NCI-H69 (cell line): ENCODE measurements around the gene CAMTA1.
A peak's percentile ranks its signal among the peaks of the same experiment; 100 is the strongest.
"Not testable (repeated sequence)": the region's sequence is repeated elsewhere in the genome, so short reads cannot be mapped to it uniquely, and the experiment has no call there.

ENCODE experiments used
- DNase-seq: peaks from one replicate; lab custom pipeline; 2025; lab: John Stamatoyannopoulos, UW

The CAMTA1 gene

GRCh38 chr1:6907676-6908434 lies 122.6 kb downstream of the CAMTA1 start:
- DNase-seq, result no peak

- DNase-seq, result no peak
Observed at GRCh38 chr1:6909401-6909800, 124.1 kb downstream of the CAMTA1 start.

GRCh38 chr1:6909857-6910256 lies 124.6 kb downstream of the CAMTA1 start:
- peak; percentile 11 for DNase-seq

- peak; percentile 7 for DNase-seq
Observed at GRCh38 chr1:6911021-6911941, 126.0 kb downstream of the CAMTA1 start.

GRCh38 chr1:6911974-6912373 lies 126.7 kb downstream of the CAMTA1 start:
- DNase-seq, result no peak

- DNase-seq, result no peak
Observed at GRCh38 chr1:6912518-6912917, 127.3 kb downstream of the CAMTA1 start.

GRCh38 chr1:6913086-6913485 lies 127.8 kb downstream of the CAMTA1 start:
- no peak for DNase-seq

- DNase-seq, result no peak
Observed at GRCh38 chr1:6914706-6915105, 129.5 kb downstream of the CAMTA1 start.

- no peak for DNase-seq
Observed at GRCh38 chr1:6915999-6916565, 130.8 kb downstream of the CAMTA1 start.

- no peak for DNase-seq
Observed at GRCh38 chr1:6917067-6917466, 131.8 kb downstream of the CAMTA1 start.

- no peak for DNase-seq
Observed at GRCh38 chr1:6918186-6918924, 133.1 kb downstream of the CAMTA1 start.

GRCh38 chr1:6918925-6919511 lies 133.8 kb downstream of the CAMTA1 start:
- DNase-seq, result no peak

GRCh38 chr1:6921506-6921905 lies 136.3 kb downstream of the CAMTA1 start:
- DNase-seq, result not testable (repeated sequence)

GRCh38 chr1:6922096-6922931 lies 137.1 kb downstream of the CAMTA1 start:
- peak; percentile 78 for DNase-seq

- DNase-seq, result no peak
Observed at GRCh38 chr1:6923012-6923411, 137.8 kb downstream of the CAMTA1 start.

GRCh38 chr1:6923416-6923815 lies 138.2 kb downstream of the CAMTA1 start:
- no peak for DNase-seq

GRCh38 chr1:6923955-6924881 lies 139.0 kb downstream of the CAMTA1 start:
- DNase-seq, result peak; percentile 20

GRCh38 chr1:6924891-6925290 lies 139.6 kb downstream of the CAMTA1 start:
- no peak for DNase-seq

- DNase-seq, result peak; percentile 41
Observed at GRCh38 chr1:6927626-6928025, 142.4 kb downstream of the CAMTA1 start.
